Ishikawa (cell line): ENCODE data around the gene UTRN.

Experiments used
- CEBPB ChIP-seq: IDR thresholded peaks from 2 replicates; pipeline ENCODE4 v1.6.1; 2012
- CREB1 ChIP-seq: IDR thresholded peaks from 2 replicates; pipeline ENCODE4 v1.6.1; 2012; ENCODE audit warnings: low read depth
- EGR1 ChIP-seq: IDR thresholded peaks from 2 replicates; pipeline ENCODE4 v1.6.1; 2012
- EP300 ChIP-seq: IDR thresholded peaks from 2 replicates; pipeline ENCODE4 v1.6.1; 2012; ENCODE audit warnings: borderline replicate concordance
- FOXM1 ChIP-seq: IDR thresholded peaks from 2 replicates; pipeline ENCODE4 v1.6.1; 2012; ENCODE audit warnings: low read depth, borderline replicate concordance
- NFIC ChIP-seq: IDR thresholded peaks from 2 replicates; pipeline ENCODE4 v1.6.1; 2012
- TAF1 ChIP-seq: IDR thresholded peaks from 2 replicates; pipeline ENCODE4 v1.6.1; 2012; ENCODE audit warnings: low read depth, mild to moderate bottlenecking
- TCF12 ChIP-seq: IDR thresholded peaks from 2 replicates; pipeline ENCODE4 v1.6.1; 2012; ENCODE audit warnings: low read depth
- TEAD4 ChIP-seq: IDR thresholded peaks from 2 replicates; pipeline ENCODE4 v1.6.1; 2012
- YY1 ChIP-seq: IDR thresholded peaks from 2 replicates; pipeline ENCODE4 v1.6.1; 2012; ENCODE audit warnings: low read depth
- ZBTB7A ChIP-seq: IDR thresholded peaks from 2 replicates; pipeline ENCODE4 v1.6.1; 2012; ENCODE audit warnings: low read depth
- TF ChIP-seq, protein P1 (sequence below): IDR thresholded peaks from 2 replicates; pipeline ENCODE4 v1.6.1; 2012
- TF ChIP-seq, protein P2 (sequence below): IDR thresholded peaks from 2 replicates; pipeline ENCODE4 v1.6.1; 2012; ENCODE audit warnings: low read depth, mild to moderate bottlenecking

The UTRN gene

DNA sequence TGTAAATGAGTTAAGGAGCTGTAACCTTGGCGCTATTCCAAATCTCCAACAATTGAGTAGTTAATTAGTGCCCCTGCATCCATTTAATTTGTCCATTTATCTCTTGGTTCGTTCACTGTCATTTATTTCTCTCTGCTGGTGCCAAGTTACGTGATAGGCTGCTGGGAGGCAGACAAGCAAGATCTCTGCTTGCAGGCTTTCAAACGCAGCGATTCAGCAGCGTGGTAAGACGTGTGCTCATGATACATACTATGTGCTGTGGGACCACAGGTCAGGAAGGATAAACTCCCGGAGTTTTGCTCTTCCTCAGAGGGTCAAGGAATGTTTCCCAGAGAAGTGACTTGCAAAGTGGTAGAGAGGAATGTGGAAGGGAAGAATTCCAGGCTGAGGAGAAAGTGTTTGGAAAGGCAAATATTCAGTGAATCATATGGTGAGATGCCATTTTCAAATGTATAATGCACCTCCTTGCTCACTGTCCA lies 46.4 kb downstream of the UTRN start:
- TF ChIP-seq FOXM1 (no peak), TEAD4 (no peak), CREB1 (no peak), YY1 (no peak), NFIC (peak; percentile 53; the same call in 1 of the 2 replicates), TCF12 (no peak)
- TF ChIP-seq, protein P1, sequence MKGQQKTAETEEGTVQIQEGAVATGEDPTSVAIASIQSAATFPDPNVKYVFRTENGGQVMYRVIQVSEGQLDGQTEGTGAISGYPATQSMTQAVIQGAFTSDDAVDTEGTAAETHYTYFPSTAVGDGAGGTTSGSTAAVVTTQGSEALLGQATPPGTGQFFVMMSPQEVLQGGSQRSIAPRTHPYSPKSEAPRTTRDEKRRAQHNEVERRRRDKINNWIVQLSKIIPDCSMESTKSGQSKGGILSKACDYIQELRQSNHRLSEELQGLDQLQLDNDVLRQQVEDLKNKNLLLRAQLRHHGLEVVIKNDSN: no peak
- TF ChIP-seq, protein P2, sequence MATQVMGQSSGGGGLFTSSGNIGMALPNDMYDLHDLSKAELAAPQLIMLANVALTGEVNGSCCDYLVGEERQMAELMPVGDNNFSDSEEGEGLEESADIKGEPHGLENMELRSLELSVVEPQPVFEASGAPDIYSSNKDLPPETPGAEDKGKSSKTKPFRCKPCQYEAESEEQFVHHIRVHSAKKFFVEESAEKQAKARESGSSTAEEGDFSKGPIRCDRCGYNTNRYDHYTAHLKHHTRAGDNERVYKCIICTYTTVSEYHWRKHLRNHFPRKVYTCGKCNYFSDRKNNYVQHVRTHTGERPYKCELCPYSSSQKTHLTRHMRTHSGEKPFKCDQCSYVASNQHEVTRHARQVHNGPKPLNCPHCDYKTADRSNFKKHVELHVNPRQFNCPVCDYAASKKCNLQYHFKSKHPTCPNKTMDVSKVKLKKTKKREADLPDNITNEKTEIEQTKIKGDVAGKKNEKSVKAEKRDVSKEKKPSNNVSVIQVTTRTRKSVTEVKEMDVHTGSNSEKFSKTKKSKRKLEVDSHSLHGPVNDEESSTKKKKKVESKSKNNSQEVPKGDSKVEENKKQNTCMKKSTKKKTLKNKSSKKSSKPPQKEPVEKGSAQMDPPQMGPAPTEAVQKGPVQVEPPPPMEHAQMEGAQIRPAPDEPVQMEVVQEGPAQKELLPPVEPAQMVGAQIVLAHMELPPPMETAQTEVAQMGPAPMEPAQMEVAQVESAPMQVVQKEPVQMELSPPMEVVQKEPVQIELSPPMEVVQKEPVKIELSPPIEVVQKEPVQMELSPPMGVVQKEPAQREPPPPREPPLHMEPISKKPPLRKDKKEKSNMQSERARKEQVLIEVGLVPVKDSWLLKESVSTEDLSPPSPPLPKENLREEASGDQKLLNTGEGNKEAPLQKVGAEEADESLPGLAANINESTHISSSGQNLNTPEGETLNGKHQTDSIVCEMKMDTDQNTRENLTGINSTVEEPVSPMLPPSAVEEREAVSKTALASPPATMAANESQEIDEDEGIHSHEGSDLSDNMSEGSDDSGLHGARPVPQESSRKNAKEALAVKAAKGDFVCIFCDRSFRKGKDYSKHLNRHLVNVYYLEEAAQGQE: no peak

DNA sequence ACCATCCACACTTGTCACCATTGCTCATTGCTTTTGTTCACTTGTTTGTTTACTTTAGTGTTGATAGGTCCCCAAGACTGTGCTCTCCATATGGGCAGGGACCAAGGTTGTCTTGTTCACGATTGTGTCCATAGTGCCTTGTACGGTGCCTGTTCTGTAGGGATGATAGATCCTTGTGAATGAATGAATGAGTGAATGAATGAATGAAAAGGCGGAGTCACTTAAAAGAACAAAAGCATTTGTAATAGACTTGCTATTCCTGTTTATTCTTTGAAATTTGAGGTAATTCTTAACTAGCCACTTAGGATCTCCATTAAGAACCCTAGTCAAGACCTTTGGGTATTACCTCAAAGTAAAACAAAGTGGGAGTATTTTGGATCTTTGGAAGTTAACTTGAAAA lies 47.0 kb downstream of the UTRN start:
- TF ChIP-seq ZBTB7A (no peak), FOXM1 (no peak), CEBPB (no peak), CREB1 (no peak), EGR1 (no peak), NFIC (no peak), TCF12 (no peak)
- TF ChIP-seq, protein P1: no peak

DNA sequence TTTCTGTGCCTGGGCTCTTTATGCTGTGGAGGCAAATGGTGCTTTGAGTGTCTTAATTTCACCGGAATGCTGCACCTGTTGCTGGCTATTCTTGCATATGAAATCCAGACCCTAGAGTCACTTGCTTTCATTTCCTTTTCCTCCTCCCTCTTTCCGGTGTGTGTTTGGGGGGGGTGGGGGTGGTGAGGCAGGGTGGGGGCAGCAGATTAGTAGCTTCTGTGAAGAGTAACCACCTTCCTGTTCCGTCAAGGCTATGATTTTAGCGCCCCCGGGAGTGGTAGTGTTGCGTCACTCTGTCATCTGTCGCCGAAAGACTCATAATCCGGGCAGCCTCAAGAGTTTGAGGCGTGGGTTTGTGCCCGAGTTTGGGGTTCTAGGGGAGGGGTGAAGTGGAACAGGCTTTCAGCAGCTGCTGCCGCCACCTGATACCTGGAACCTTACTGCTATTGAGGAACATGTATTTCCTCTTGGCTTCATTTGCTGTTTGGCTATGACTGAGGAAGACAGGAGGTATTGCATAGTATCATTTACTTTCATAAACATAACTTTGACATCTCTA lies 49.1 kb downstream of the UTRN start:
- no peak for TF ChIP-seq TAF1
- no peak for TF ChIP-seq EP300
- TF ChIP-seq, protein P2: no peak
- no peak for TF ChIP-seq TCF12
- no peak for TF ChIP-seq YY1
- no peak for TF ChIP-seq CREB1
- TF ChIP-seq CEBPB: no peak
- TF ChIP-seq TEAD4: no peak
- no peak for TF ChIP-seq FOXM1
